GM19467 (cell line): ENCODE measurements around the gene ELAPOR2.
"Not testable (repeated sequence)": the region's sequence is repeated elsewhere in the genome, so short reads cannot be mapped to it uniquely, and the experiment has no call there.

ENCODE experiments used
- ATAC-seq: cut with Tn5 transposase; IDR thresholded peaks from one replicate; pipeline ENCODE4 v1.9.1; 2021; ENCODE audit warnings: mild to moderate bottlenecking, moderate library complexity; ENCODE audit not compliant: unreplicated experiment

The ELAPOR2 gene

GRCh38 chr7:87059525-87060287 is at the start of gene ELAPOR2:
TSS of gene ELAPOR2 (minus strand) at chr7:87059654. CDS start at chr7:87059513, 141 bp downstream.
- ATAC-seq, result peak; percentile 96

GRCh38 chr7:87107949-87108776 is 48.7 kb upstream of the ELAPOR2 start:
- no peak for ATAC-seq

- ATAC-seq, result no peak
Observed at GRCh38 chr7:87106974-87107612, 47.6 kb upstream of the ELAPOR2 start.

GRCh38 chr7:87105401-87105800 is 45.9 kb upstream of the ELAPOR2 start:
- ATAC-seq, result no peak

GRCh38 chr7:87100326-87100725 is 40.9 kb upstream of the ELAPOR2 start:
- ATAC-seq, result no peak

- not testable (repeated sequence) for ATAC-seq
Observed at GRCh38 chr7:87097375-87097774, 37.9 kb upstream of the ELAPOR2 start.

- no peak for ATAC-seq
Observed at GRCh38 chr7:87094322-87094721, 34.9 kb upstream of the ELAPOR2 start.

GRCh38 chr7:87092568-87093091 is 33.2 kb upstream of the ELAPOR2 start:
- ATAC-seq, result no peak

GRCh38 chr7:87091487-87092066 is 32.1 kb upstream of the ELAPOR2 start:
- no peak for ATAC-seq

GRCh38 chr7:87083865-87084519 is 24.5 kb upstream of the ELAPOR2 start:
- no peak for ATAC-seq

- no peak for ATAC-seq
Observed at GRCh38 chr7:87082675-87083074, 23.2 kb upstream of the ELAPOR2 start.

GRCh38 chr7:87075671-87076404 is 16.4 kb upstream of the ELAPOR2 start:
- no peak for ATAC-seq

GRCh38 chr7:87067788-87068187 is 8.3 kb upstream of the ELAPOR2 start:
- ATAC-seq, result no peak

- no peak for ATAC-seq
Observed at GRCh38 chr7:87060288-87060537, 759 bp upstream of the ELAPOR2 start.

GRCh38 chr7:87058744-87059524 is 520 bp downstream of the ELAPOR2 start:
- ATAC-seq, result peak; percentile 39

GRCh38 chr7:87057210-87057609 is 2.2 kb downstream of the ELAPOR2 start:
- no peak for ATAC-seq

GRCh38 chr7:87056346-87056745 is 3.1 kb downstream of the ELAPOR2 start:
- ATAC-seq, result no peak

- ATAC-seq, result no peak
Observed at GRCh38 chr7:87048839-87049238, 10.6 kb downstream of the ELAPOR2 start.

GRCh38 chr7:87046456-87046855 is 13.0 kb downstream of the ELAPOR2 start:
- ATAC-seq, result no peak
